Measurements from ENCODE around the gene C2orf68. TPM values are rescaled to one million over a fixed set of nuclear protein-coding genes. Genes with fewer than 3 reads are reported as not detected.

C2orf68 gene
- total RNA-seq, 1 donor from 2014 or later: 21.3 TPM

GRCh38 chr2:85591563-85591962 is 20.3 kb downstream of the C2orf68 start:
- Mint-ChIP-seq H3K27ac (ENCODE audit: unreplicated experiment) (no peak overlapping the region), H3K4me3 (ENCODE audit: unreplicated experiment) (no peak overlapping the region), H3K4me1 (ENCODE audit: low read depth) (peaks cover 41% of the 10 kb centered on the region), H3K36me3 (ENCODE audit: low read depth) (no peaks in the 10 kb centered on the region), H3K9me3 (ENCODE audit: low read depth) (no peaks in the 10 kb centered on the region), H3K27me3 (ENCODE audit: low read depth) (no peaks in the 10 kb centered on the region)
- no peak for DNase-seq (ENCODE audit: low spot score)
- TF ChIP-seq CTCF (IDR thresholded peaks at IDR 0.05): no peak

- no peak for DNase-seq (ENCODE audit: low spot score)
- no peak for TF ChIP-seq CTCF (IDR thresholded peaks at IDR 0.05)
- H3K4me1 Mint-ChIP-seq (ENCODE audit: low read depth): peaks cover 36% of the 10 kb centered on the region
- no peaks in the 10 kb centered on the region for H3K36me3 Mint-ChIP-seq (ENCODE audit: low read depth)
- H3K9me3 Mint-ChIP-seq (ENCODE audit: low read depth): no peaks in the 10 kb centered on the region
- no peak overlapping the region for H3K4me3 Mint-ChIP-seq (ENCODE audit: unreplicated experiment)
- no peaks in the 10 kb centered on the region for H3K27me3 Mint-ChIP-seq (ENCODE audit: low read depth)
- peak overlapping the region; percentile 89 for H3K27ac Mint-ChIP-seq (ENCODE audit: unreplicated experiment)
Measured at GRCh38 chr2:85590950-85591349, 20.9 kb downstream of the C2orf68 start.

GRCh38 chr2:85589982-85590791 is 21.7 kb downstream of the C2orf68 start:
- peak overlapping the region; percentile 89 for H3K27ac Mint-ChIP-seq (ENCODE audit: unreplicated experiment)
- H3K4me3 Mint-ChIP-seq (ENCODE audit: unreplicated experiment): no peak overlapping the region
- H3K27me3 Mint-ChIP-seq (ENCODE audit: low read depth): no peaks in the 10 kb centered on the region
- no peaks in the 10 kb centered on the region for H3K36me3 Mint-ChIP-seq (ENCODE audit: low read depth)
- peaks cover 40% of the 10 kb centered on the region for H3K4me1 Mint-ChIP-seq (ENCODE audit: low read depth)
- no peaks in the 10 kb centered on the region for H3K9me3 Mint-ChIP-seq (ENCODE audit: low read depth)
- TF ChIP-seq CTCF (IDR thresholded peaks at IDR 0.05): no peak
- DNase-seq (ENCODE audit: low spot score): no peak

- no peak overlapping the region for H3K27ac Mint-ChIP-seq (ENCODE audit: unreplicated experiment)
- no peak for TF ChIP-seq CTCF (IDR thresholded peaks at IDR 0.05)
- DNase-seq (ENCODE audit: low spot score): no peak
- no peaks in the 10 kb centered on the region for H3K36me3 Mint-ChIP-seq (ENCODE audit: low read depth)
- H3K4me3 Mint-ChIP-seq (ENCODE audit: unreplicated experiment): no peak overlapping the region
- no peaks in the 10 kb centered on the region for H3K27me3 Mint-ChIP-seq (ENCODE audit: low read depth)
- H3K4me1 Mint-ChIP-seq (ENCODE audit: low read depth): peaks cover 35% of the 10 kb centered on the region
- no peaks in the 10 kb centered on the region for H3K9me3 Mint-ChIP-seq (ENCODE audit: low read depth)
Measured at GRCh38 chr2:85589181-85589580, 22.7 kb downstream of the C2orf68 start.

- Mint-ChIP-seq H3K27me3 (ENCODE audit: low read depth) (no peaks in the 10 kb centered on the region), H3K36me3 (ENCODE audit: low read depth) (no peaks in the 10 kb centered on the region), H3K9me3 (ENCODE audit: low read depth) (no peaks in the 10 kb centered on the region), H3K4me3 (ENCODE audit: unreplicated experiment) (no peak overlapping the region), H3K4me1 (ENCODE audit: low read depth) (peaks cover 35% of the 10 kb centered on the region), H3K27ac (ENCODE audit: unreplicated experiment) (no peak overlapping the region)
- no peak for DNase-seq (ENCODE audit: low spot score)
- TF ChIP-seq CTCF (IDR thresholded peaks at IDR 0.05): no peak
Measured at GRCh38 chr2:85588645-85589044, 23.2 kb downstream of the C2orf68 start.
